GM21529 (cell line): ENCODE results near the gene ADSL.

ENCODE experiments used
- ATAC-seq: cut with Tn5 transposase; IDR thresholded peaks from one replicate; pipeline ENCODE4 v1.9.1; 2021; ENCODE audit not compliant: unreplicated experiment

ADSL gene

DNA sequence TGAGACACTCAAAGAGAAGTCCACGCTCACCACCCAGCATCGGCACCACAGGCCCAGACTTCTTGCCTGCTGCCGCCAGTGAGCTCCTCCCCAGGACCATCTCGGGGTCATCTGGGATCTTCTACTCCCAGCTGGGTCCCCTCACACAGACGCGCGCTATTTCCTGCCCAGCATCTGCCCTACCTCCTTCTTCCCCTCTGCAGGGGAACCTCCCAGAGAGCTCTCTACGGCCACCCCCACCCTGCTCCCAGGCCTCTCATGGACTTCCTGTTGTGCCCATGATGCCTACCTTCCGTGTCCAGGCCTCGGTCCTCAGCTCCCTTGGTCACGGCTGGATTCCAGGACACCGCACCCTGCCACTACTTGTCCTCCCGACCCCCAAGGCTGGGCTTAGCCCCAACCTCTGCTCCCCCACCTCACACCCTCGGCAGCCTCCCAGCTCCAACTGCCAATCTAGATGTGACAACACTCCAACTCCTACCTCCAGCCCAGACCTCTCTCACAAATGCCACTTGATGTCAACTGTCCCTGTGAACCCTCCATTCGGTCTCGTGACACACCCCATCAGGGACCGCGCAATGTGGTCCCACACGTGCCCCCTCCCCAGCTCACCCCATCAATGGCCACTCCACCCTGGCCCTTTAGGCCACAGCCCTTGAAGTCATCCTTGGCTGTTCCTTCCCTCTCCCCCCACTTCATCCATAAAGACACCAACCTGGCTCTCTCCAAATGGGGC lies 69.4 kb downstream of the ADSL start:
- ATAC-seq = no peak

DNA sequence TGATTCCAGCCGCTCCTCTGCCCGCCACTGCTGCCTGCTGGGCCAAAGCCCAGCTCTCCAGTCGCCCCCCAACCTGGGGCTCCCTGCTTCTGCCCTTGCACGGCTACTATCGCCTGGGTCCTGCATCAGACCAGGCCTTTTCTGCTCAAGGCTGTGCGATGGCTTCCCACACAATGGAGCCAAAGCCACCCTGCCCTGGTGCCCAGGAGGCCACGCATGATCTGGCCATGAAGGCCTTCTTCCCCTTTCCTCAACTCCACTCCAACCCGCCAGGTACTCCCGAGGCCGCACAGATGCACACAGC lies 69.9 kb downstream of the ADSL start:
- no peak for ATAC-seq

DNA sequence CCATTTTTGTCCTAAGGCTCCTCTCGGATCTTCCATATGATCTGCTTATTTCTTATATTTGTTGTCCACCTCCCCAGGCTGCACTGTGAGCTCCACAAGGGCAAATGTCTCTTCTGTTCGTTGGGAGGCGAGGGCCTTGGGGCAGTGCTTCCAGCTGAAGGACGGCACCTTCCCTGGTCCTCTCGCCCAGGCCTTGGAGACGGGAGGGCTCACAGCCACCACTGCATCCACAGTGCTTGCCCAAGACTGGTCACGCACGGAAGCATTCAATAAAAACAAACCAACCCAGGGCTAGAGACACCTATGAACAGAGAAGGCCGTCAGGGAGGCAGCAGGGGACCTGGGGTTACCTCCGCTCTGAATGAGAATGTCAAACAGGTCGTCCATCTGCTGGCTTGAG lies 70.3 kb downstream of the ADSL start:
- no peak for ATAC-seq

DNA sequence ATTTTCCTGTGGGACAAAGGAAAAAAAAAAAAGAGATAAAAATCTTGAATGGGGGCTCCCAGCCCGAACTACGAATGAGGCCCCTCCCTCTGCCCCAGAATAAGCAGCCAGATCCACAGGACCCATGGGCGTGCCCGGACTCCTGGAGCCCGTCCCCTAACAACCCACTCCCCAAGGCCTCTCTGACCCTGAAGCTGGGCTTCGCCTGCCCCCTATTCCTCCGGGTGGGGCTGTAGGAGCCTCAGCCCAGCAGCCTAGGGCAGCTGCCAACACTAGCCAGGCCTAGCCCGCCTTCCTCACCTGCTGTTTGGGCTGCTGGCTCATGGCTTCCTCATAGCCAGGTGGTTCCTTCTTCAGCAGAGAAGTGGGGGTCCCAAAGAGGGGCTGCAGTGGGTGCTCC lies 70.7 kb downstream of the ADSL start:
- no peak for ATAC-seq

DNA sequence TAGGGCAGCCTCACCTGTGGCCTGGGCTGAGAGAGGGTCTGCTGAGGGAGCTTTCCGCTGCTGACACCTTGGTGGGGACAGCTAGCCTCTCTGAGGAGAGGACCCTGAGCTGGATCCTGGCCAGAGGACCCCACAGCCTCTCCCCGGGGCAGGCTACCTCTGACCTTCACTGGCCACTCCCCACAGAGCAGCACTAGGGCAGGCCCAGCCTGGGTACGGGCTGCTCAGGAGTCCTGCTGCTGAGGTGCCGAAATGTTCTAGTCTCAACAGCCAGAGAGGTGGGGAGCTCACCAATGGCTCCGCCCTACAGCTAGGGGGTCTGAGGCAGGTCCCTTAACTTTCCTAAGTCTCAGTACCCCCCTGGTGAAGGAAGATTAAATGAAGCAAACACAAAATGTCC lies 71.6 kb downstream of the ADSL start:
- ATAC-seq = no peak

DNA sequence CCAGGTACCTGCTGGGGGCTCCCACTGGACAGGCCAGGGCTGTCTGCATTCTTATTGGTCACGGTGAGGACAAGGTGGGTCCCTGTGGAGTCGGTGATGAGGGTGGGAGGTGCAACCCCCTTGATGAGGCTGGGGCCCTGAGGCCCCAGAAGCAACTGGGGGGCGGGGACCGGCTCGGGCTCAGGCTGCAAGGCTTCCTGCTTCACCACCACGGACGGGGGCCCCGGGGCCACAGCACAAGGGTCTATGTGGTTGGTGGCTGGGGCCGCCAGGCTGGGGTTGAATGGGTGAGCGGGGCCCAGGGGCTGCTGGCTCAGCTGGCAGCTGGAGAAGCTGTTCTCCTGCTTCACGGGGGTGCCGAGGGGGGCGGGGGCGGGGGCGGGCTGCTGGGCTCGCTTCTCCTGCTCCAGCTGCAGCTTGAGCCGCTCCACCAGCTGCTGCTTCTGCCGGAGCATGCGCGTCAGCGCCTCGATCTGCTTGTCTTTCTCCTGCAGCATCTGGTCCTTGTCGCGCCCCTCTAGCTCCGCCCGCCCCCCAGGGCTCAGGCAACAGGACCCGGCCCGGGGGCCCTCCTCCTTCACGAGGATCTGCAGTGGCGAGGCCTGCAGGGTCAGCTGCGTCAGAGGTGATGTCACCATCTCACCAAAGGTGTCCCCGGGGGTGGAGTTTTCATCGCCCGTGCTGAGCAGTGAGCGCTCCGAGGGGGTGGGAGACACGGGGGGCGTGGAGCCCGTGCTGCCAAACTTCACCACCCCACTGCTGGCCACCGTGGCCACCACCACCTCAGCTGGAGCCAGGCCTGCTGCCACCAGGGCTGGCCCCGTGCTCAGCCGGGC lies 72.3 kb downstream of the ADSL start:
- ATAC-seq = no peak

DNA sequence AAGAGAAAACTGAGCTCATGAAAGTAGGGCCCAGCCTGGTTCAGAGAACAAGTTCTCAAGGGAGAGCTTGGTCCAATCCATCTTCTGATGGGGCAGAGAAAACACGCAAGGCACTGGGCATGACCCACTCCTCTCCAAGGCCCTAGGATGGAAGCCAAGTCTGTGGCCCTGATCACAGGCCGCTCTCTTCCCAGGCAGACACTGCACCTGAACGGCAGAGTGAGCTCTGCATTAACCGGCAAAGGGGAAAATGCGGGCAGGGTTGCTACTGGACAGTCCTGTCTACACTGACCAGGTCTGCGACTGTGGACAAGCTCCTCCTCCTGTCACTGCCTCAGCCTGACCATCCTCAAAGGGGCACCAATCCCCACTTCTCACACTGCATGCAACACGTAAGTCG lies 73.4 kb downstream of the ADSL start:
- no peak for ATAC-seq

DNA sequence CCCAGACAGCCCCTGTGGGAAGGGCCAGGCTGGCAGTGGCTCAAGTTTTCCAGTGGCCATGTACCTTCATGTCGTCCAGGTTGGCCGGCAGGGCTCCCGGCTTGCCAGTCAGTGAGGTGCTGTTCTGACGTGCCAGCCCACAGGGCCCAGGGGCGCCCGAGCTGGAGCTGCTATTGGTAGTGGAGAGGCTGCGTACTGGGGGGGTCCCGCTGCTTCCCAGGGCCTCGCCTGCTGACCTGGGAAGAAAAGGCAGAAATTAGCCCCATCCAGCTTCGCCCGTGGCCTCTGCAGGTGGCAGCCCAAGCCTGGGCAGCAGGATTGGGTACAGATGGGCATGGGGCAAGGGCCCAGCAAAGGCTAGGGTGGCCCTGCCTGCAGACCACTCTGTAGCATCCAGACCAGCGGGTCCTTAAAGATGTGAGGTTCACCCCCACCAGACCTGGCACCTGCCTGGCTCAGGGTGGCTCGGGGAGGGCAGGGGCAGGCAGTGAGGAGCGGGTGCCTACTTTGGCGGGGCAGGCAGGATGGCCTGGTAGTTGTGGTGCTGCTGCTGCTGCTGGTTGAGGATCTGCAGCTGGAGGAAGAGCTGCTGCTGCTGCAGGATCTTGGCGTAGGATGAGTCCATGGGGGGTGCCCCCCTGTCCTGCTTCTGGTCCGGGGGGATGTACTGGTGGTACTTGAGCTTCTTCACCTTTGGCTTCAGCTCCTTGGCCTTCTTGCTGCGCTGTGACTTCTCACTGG lies 74.2 kb downstream of the ADSL start:
- no peak for ATAC-seq

DNA sequence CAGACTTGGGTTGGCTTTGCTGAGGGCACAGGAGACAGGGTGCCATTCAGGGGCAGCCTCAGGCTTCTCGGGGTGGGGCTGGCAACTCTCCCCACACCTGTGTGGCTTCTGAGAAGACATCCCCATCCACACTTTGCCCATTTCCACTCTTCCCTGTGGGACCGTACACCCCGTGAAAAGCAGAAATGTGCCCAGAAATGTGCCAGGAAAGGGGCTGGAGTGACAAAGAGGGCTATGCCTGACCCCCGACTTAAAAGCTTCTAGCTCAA lies 74.7 kb downstream of the ADSL start:
- no peak for ATAC-seq

DNA sequence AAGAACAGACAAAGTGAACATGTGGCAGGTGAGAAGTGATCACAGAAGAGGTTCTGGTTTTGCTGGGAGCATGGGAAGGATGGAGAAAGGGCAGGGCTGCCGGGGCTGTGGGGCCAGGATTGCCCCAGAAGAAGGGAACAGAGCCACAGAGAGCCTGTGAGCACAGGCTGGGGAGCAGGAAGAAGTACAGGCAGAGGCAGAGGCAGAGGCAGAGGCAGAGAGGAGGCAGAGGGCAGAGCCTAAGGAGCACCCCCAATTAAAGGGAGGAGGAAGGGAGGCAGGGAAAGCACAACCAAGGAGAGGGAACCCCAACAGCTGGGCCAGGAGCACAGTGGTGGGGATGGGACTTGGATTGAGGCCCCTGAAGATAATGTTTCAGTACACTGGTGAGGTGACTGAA lies 75.6 kb downstream of the ADSL start:
- no peak for ATAC-seq

DNA sequence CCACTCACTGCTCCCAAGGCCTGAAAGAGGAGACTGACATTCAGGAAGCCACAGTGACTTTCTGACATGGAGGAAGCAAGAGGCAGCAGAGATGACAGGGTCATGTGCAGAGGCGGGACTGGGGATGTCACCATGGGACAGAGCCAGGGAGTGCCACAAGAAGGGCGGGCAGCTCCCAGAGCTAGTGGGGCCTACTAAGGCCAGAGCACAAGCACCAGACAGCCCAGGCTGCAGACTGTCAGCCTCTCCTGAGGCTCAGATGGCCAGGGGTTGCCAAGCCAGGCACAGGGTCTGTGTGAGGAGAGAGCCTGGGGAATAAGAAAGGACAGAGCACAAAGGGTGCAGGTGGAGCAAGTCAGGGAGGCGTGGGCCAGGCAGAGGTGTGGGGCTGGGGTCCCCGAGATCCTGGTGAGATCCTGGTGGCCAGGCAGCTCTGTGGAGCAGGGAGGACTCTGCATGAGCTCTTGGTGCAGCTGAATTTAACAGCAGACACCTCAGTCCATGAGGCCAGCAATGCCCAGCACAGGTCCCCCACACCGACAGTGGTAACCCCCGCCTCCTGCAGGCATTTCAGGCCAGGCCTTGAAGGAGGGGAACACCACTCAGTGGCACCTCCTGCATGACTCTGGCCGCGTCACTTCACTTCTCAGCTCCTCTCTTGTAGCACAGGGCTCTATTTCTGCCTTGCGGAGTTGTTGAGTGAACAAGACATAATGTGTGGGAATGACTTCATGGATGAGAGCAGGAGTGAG lies 76.4 kb downstream of the ADSL start:
- ATAC-seq = no peak

DNA sequence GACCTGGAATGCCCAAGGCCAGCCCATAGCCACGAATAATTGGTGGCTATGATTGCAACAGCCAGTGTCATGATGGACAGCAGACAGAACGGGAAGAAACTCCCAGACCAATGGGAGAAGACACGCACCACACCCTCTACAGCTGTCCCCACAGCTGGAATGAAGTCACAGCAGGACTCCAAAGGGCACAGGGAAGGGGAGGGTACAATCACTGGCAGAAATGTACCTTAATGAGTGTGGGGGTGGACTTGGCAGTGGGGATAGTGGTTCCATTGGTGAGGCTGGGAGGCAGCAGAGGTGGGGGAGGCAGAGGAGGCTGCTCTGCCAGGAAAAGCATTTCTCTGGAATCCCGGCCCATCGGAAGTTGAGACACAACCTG lies 77.0 kb downstream of the ADSL start:
- ATAC-seq = no peak

DNA sequence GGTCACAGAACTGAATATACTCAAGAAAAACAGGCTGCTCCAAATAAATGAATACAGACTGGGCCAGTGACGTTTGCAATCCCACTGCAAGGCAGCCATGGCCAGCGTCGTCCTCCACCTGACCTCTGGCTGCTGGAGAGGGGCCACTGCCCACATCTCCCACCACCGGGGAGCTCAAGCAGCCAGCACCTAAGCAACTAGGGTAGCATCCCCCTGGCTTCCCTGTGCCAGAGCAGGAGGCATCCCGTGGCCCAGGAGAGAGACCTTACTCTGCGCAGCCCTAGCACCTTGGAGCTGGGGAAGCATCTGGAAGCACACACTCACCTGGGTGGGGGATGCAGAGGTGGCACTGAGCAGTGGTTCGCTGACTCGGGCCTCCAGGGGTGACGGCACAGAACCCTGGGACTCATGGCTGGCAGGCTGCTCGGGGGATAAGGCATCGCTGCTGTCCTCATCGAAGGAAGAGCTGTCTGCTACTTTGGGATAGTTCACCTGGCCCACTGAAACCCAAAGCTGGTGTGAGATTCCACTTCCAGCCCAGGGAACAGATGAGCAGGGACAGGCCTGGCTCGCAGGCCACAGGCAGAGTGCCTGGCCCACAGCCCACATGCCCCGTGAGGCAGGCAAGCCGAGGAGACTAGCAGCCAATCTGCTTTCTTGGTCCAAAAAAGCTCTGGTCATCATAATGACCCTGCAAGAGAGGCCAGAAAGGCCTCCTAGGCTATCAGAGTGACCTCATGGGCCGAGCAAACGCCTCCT lies 77.8 kb downstream of the ADSL start:
- ATAC-seq = no peak

DNA sequence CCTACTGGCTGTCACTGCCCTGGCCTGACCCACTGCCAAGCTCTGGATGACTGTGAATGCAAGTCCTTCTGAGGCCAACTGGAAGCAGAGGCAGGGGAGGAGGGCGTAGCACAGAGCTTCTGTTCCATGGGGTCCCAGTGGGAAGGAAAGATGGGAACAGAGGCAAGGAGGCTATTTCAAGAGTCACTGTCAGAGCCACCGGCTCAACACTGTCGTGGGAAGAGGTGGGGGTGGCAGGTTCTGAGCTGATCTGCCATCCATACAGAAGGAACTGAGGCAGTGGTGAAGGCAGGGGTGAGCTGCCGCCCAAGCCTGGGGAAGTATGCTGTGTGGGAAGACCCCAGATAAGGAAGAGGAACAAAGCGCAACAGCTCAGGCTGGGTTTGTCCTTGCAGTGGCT lies 78.8 kb downstream of the ADSL start:
- ATAC-seq = no peak

DNA sequence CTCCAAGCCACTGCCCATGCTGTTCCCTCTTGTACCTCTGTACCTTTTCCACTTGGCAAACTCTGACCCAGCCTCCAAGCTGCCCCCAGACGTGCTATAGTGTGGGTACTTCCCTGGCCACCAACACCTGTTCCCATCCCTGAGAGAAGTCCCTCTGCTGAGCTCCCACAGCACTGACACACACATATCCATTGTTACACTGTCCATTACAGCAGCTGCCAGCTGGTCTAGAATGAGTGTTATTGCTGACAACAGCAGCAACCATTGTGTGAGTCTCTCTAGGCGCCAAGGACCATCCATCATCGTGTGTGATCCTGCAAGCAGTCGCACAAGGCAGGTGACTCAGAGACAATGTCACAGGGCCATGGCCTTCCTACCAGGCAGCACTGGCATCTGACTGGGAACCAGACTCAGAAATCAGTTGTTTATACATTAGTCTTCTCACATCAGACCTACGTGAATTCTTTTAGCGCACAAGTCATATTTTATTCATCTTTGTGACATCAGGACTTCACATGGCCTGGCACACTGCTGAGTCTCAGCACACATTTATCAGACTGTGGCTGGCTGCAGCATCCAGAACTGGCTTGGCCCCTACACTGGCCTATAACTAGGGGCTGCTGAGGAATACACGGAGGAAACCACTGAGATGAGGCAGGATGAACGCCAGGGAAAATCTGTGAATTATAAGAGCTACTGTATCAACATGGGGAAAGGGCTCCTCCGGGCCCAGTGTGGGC lies 80.5 kb downstream of the ADSL start:
- no peak for ATAC-seq

DNA sequence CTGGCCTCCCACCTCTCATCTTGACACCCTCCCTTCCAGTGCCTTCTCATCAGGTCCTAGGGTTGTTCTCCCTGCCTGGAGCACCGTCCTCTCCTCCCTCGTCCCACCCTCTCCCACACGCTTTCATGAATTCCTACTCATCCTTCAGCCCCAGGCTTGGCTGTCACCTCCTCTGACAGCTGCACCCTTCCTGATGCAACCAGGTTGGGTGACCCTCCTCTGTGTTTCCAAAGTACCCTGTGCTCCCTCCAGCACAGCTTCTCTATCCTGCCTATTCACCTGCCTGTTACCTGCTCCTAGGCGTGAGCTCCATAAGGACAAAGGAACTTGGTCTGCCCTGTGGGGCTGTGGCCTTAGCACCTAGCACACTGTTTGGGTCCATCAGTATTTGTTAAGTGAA lies 82.5 kb downstream of the ADSL start:
- no peak for ATAC-seq

DNA sequence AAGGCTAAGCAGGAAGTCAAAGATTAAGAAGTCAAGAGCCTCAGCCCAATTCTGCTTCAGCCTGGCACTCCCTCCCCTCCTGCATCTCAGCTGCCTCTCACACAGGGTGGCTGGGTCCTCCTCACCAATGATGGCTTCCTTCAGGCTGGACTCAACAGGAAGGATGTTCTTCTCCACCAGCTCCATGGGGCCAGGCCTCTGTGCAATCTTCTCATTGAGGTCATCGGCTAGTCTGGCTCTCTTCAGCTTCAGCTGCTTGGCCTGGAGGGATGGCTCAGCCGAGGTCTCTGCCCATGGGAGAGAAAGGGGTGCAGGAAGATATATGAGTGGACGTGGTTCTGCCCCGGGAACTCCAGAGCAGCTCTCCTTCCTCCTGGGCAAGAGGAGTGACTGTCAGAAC lies 83.2 kb downstream of the ADSL start:
- no peak for ATAC-seq

DNA sequence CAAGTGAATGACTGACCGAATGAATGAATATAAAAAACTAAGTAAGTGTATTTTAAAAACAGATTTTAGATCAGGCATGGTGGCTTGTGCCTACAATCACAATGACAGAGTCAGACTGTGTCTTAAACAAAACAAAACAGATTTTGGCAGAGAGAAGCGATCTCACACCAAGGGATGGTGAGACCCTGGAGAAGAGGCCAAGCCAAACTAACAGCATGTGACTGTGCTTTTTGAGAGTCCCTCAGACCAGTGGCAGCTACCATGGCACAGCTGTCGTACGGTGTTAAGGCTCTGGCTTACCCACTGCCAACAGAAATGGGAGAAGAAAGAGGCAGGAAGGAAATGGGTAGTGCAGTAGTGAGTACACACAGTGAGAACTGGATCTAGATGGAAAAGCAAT lies 84.7 kb downstream of the ADSL start:
- no peak for ATAC-seq

DNA sequence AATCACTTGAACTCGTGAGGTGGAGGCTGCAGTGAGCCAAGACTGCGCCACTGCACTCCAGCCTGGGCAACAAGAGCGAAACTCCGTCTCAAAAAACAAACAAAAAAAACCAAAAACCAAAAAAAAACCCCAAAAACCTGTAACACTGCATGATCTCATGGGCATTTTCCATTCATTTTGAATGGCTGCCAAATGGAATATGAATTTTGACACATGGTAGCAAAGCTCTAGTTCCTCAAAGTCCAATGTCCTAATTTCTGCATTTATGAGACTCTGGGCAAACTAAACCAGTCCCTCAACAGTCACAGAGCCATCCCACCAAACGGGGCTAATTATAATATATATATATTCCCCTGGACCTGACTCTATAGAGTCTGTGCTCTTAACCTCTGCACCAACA lies 85.9 kb downstream of the ADSL start:
- ATAC-seq = no peak

DNA sequence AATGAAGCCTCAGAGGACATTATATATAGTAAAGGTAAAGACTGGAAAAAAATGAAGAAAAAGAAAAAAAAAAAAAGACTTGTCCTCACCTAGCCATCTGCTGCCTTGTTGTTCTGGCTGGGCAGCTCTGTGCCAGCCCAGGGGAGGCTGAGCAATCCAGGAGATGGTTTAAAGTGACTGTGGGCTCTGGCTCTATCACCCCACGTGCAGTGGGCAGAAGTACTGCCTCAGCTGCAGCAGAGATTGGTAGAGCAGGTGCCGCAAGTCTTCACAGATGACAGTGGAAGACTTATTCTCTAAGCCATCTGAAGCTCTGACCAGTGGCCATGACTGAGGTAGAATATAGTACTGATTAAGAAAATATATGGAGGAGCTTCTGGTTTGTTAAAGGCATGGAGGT lies 86.3 kb downstream of the ADSL start:
- ATAC-seq = no peak
